Osteoblast (primary cell): ENCODE data around the gene PABPN1. TPM values are rescaled to one million over a fixed set of nuclear protein-coding genes. Genes with fewer than 3 reads are reported as not detected.

Experiments
- DNase-seq: peaks from one replicate; pipeline ENCODE4 v3.0.0; 2011; ENCODE audit warnings: low spot score, mixed read lengths; ENCODE audit not compliant: insufficient read length; ENCODE audit errors: missing footprints
- H2AFZ ChIP-seq: 2 replicates; pipeline ENCODE4 v1.6.0; 2011; ENCODE audit warnings: mild to moderate bottlenecking, low read length
- H3K27ac ChIP-seq: 2 replicates; pipeline ENCODE4 v1.5.1; 2011; ENCODE audit warnings: mild to moderate bottlenecking, low read depth, low read length, moderate library complexity
- H3K27me3 ChIP-seq: 2 replicates; pipeline ENCODE4 v1.6.0; 2012; ENCODE audit warnings: mild to moderate bottlenecking, control low read depth, inconsistent platforms, low read length, moderate library complexity; ENCODE audit not compliant: insufficient read depth
- H3K36me3 ChIP-seq: 2 replicates; pipeline ENCODE4 v1.5.1; 2011; ENCODE audit warnings: mild to moderate bottlenecking, low read length, control low read depth, moderate library complexity; ENCODE audit not compliant: insufficient read depth
- H3K4me1 ChIP-seq: 2 replicates; pipeline ENCODE4 v1.5.1; 2011; ENCODE audit warnings: mild to moderate bottlenecking, low read length, control low read depth, moderate library complexity; ENCODE audit not compliant: insufficient read depth
- H3K4me2 ChIP-seq: 2 replicates; pipeline ENCODE4 v1.6.0; 2011; ENCODE audit warnings: mild to moderate bottlenecking, low read length; ENCODE audit not compliant: insufficient read depth
- H3K4me3 ChIP-seq: fragments of 200-600 bp; sonication (generic); 3 replicates; pipeline ENCODE4 v1.5.1; 2012; ENCODE audit warnings: mild to moderate bottlenecking, low read length, inconsistent platforms; ENCODE audit not compliant: insufficient read depth
- H3K79me2 ChIP-seq: 2 replicates; pipeline ENCODE4 v1.6.0; 2012; ENCODE audit warnings: mild to moderate bottlenecking, low read length, control low read depth, inconsistent platforms; ENCODE audit not compliant: insufficient read depth
- H3K9me3 ChIP-seq: 2 replicates; pipeline ENCODE4 v1.5.1; 2011; ENCODE audit warnings: low read depth, low read length, control low read depth
- H4K20me1 ChIP-seq: 2 replicates; pipeline ENCODE4 v1.6.0; 2012; ENCODE audit warnings: mild to moderate bottlenecking, low read length, control low read depth; ENCODE audit not compliant: insufficient read depth
- CTCF ChIP-seq: IDR thresholded peaks from 2 replicates; pipeline ENCODE4 v1.5.1; 2011; ENCODE audit warnings: mild to moderate bottlenecking, low read depth, low read length, moderate library complexity; ENCODE audit errors: extremely low read depth
- total RNA-seq: library from RNA; depleted of rRNA; stranded (reverse); fragments of >200 nt; gene quantifications from 2 replicates; pipeline ENCODE4 v1.2.3, GENCODE V29; 2012

The PABPN1 gene
- total RNA-seq, 1 donor, result 42.3 TPM

GRCh38 chr14:23353433-23353780 lies 32.1 kb downstream of the PABPN1 start:
- H3K27me3 ChIP-seq, result no peaks in the 10 kb centered on the region
- H3K27ac ChIP-seq, result no peak overlapping the region
- H3K4me2 ChIP-seq, result peak overlapping the region; percentile 83
- H3K36me3 ChIP-seq, result peaks cover 12% of the 10 kb centered on the region
- H3K4me1 ChIP-seq, result peaks cover 7% of the 10 kb centered on the region
- no peak overlapping the region for H3K4me3 ChIP-seq
- no peaks in the 10 kb centered on the region for H3K79me2 ChIP-seq
- no peak overlapping the region for H2AFZ ChIP-seq
- no peak for TF ChIP-seq CTCF
- DNase-seq, result peak; percentile 62
- no peaks in the 10 kb centered on the region for H3K9me3 ChIP-seq
- peaks cover 5% of the 10 kb centered on the region for H4K20me1 ChIP-seq

GRCh38 chr14:23354990-23355389 lies 33.7 kb downstream of the PABPN1 start:
- H3K36me3 ChIP-seq, result peaks cover 12% of the 10 kb centered on the region
- H4K20me1 ChIP-seq, result peaks cover 5% of the 10 kb centered on the region
- no peaks in the 10 kb centered on the region for H3K27me3 ChIP-seq
- no peak overlapping the region for H3K27ac ChIP-seq
- peaks cover 7% of the 10 kb centered on the region for H3K4me1 ChIP-seq
- H3K4me2 ChIP-seq, result no peak overlapping the region
- no peak for TF ChIP-seq CTCF
- no peak overlapping the region for H3K4me3 ChIP-seq
- DNase-seq, result no peak
- H3K79me2 ChIP-seq, result no peaks in the 10 kb centered on the region
- H3K9me3 ChIP-seq, result no peaks in the 10 kb centered on the region
- H2AFZ ChIP-seq, result no peak overlapping the region

GRCh38 chr14:23355871-23356435 lies 34.7 kb downstream of the PABPN1 start:
- no peak for TF ChIP-seq CTCF
- Histone ChIP-seq H3K4me3 (no peak overlapping the region), H2AFZ (no peak overlapping the region), H3K27ac (no peak overlapping the region), H3K27me3 (no peaks in the 10 kb centered on the region), H3K4me1 (peaks cover 7% of the 10 kb centered on the region), H3K36me3 (peaks cover 12% of the 10 kb centered on the region), H4K20me1 (peaks cover 5% of the 10 kb centered on the region), H3K4me2 (no peak overlapping the region), H3K9me3 (no peaks in the 10 kb centered on the region), H3K79me2 (no peaks in the 10 kb centered on the region)
- peak; percentile 63 for DNase-seq

GRCh38 chr14:23356662-23357061 lies 35.4 kb downstream of the PABPN1 start:
- TF ChIP-seq CTCF, result no peak
- Histone ChIP-seq H3K9me3 (no peaks in the 10 kb centered on the region), H3K4me1 (peaks cover 7% of the 10 kb centered on the region), H3K79me2 (no peaks in the 10 kb centered on the region), H4K20me1 (no peaks in the 10 kb centered on the region), H2AFZ (no peak overlapping the region), H3K4me3 (no peak overlapping the region), H3K4me2 (no peak overlapping the region), H3K27ac (no peak overlapping the region), H3K36me3 (peaks cover 12% of the 10 kb centered on the region), H3K27me3 (no peaks in the 10 kb centered on the region)
- peak; percentile 58 for DNase-seq
